Measurements from ENCODE around the gene OCA2.

DNA sequence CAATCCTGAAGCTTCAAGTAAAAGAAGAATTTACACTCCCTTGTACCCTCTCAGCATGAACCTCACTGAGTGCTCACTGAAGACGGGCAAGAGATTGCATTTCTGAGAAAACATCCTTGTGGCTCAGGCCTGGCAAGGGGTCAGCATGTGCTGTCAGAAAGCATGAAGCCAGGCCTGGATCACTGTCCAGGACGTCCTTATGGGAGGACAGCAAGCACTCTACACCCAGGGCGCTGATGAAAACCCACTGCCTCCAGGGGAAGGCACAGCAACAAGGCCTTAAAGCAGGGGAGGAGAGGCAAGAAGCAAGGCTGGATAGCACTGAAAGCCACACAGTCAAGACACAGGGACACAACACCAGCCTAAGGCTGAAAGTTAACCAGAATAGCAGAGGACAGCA lies 315.4 kb downstream of the OCA2 start:
- TF ChIP-seq, protein P1, sequence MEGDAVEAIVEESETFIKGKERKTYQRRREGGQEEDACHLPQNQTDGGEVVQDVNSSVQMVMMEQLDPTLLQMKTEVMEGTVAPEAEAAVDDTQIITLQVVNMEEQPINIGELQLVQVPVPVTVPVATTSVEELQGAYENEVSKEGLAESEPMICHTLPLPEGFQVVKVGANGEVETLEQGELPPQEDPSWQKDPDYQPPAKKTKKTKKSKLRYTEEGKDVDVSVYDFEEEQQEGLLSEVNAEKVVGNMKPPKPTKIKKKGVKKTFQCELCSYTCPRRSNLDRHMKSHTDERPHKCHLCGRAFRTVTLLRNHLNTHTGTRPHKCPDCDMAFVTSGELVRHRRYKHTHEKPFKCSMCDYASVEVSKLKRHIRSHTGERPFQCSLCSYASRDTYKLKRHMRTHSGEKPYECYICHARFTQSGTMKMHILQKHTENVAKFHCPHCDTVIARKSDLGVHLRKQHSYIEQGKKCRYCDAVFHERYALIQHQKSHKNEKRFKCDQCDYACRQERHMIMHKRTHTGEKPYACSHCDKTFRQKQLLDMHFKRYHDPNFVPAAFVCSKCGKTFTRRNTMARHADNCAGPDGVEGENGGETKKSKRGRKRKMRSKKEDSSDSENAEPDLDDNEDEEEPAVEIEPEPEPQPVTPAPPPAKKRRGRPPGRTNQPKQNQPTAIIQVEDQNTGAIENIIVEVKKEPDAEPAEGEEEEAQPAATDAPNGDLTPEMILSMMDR (IDR thresholded peaks at IDR 0.05) = no peak
- TF ChIP-seq POLR2AphosphoS5 (IDR thresholded peaks at IDR 0.05; ENCODE audit: low read depth, low read length) = no peak
- no peak for TF ChIP-seq REST (IDR thresholded peaks at IDR 0.05; ENCODE audit: insufficient read depth in 1 of 2, low read depth in 2 of 2, low read length in 1 of 2)
- no peak for TF ChIP-seq SIN3A (IDR thresholded peaks at IDR 0.05; ENCODE audit: borderline replicate concordance, insufficient read depth, low read depth, low read length)

All from Panc1 (cell line).